GM11168 (cell line): ENCODE results near the gene KRT2.

Experiments used
- in situ Hi-C: fragments of 300-500 bp; cut with MboI; formaldehyde crosslinking; loops from one replicate; pipeline ENCODE4 v1.12.0; 2022; ENCODE audit warnings: low sequenced_read_pairs; ENCODE audit not compliant: unreplicated experiment

Gene KRT2

DNA sequence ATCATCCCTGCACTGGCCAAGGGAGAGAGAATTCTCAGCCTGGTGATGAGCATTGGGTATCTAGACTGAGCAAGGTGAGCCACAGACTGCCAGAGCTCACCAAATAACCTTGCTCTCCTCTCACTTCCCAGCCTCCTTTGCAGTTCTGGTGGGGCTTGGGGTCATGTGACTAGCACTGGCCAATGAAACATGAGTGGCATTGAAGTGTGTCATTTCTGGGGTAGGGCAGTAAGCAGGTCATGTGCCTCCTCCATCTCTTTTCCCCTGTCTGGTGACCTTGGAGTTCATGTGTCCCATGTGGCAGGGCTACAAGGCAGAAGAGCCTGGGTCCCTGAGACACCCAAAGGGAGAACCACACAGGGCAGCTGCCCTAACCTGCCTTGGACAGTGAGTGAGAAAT lies 47.2 kb downstream of the KRT2 start:
- in situ Hi-C loops, result no loop called here

DNA sequence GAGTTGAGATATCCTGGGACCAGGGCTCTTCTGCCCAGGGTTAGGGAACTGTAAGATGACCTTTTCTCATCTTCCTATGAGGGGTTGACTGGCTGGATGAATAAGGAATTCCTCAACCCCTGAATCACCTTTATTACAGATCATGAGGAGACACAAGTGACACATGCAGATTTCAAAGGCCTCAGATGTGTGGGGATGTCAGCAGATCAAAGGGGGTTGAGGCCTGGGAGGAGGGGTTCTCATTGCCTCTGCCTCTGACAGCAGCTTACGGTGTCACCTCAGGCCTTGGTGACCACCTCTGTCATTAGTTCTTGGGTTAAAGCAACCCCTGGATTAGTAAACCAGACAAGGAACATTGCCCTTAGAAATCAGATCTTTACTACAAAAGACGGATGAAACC lies 48.7 kb downstream of the KRT2 start:
- in situ Hi-C loops, result no loop called here

DNA sequence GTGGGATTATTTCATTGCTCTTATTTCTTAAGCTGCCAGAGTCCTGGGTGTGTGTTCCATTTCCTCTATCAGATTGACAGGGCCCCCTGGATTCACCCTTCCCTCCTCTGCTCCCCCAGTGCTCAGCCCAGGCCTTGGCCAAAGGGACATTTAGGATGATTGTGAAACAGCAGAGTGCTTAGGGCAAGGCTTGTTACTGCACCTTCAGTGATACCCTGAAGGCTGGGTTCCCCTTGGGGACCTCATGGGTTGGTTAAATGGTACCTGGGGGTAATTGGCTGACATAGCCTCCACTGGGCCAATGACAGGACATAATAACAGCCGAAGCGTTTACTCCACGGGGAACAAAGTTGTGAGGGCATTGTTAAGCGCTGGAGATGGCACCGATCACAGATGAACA lies 49.5 kb downstream of the KRT2 start:
- in situ Hi-C loops, result no loop called here

DNA sequence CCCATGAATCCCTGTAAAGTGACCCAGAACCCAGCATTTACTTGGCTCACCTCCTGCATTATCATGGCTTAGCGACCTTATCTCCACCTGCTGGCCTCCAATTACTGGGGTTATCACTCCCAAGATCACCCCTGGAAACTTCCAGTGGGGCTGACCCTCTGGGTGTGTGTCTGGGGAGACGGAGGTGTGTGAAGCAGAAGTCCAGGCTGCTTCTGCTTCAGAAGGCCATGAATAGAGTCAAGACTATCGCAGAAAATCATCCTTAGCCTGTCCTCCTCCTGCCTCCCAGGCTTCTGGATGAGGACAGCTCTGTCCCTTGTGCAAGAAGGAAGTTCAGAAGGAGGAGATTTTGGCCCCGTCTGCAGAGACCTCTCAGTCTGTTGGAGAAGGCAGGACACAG lies 50.3 kb downstream of the KRT2 start:
- in situ Hi-C loops, result no loop called here

DNA sequence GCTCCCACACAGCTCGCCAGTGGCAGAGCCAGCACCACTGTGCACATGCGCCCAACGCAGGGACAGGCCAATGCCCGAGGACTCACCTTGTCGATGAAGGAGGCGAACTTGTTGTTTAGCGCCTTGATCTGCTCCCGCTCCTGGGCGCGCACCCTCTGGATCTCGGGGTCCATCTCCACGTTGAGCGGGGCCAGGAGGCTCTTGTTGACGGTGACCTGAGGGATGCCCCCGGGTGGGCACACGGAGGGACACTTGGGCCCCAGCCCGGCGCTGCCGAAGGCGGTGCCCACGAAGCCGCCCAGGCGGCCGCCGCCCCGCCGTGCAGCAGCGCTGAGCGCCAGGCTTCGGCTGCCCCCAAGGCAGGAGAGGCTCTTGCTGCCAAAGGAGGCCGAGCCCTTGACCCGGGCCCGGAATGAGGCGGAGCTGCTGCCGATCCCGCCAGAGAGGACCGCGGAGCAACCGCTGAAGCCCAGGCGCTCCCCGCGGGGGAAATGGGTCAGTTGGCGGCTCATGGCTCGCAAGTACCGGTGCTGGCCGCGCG lies 51.0 kb downstream of the KRT2 start, which contains the start of gene KRT72:
TSS of gene KRT72 (minus strand) at position 523 of the 541 bp plus-strand sequence. CDS start at position 512, 11 bp downstream.
- in situ Hi-C loops, result no loop called here

DNA sequence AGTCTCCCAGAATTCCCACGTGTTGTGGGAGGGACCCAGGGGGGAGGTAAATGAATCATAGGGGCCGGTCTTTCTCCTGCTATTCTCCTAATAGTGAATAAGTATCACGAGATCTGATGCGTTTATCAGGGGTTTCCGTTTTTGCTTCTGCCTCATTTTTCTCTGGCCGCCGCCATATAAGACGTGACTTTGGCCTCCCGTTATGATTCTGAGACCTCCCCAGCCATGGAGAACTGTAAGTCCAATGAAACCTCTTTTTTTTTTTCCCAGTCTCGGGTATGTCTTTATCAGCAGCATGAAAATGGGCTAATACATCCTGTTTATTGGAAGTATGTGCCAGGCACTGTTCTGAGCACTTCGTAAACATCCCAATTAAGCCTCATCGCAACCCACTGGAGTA lies 51.5 kb downstream of the KRT2 start:
- in situ Hi-C loops, result no loop called here

DNA sequence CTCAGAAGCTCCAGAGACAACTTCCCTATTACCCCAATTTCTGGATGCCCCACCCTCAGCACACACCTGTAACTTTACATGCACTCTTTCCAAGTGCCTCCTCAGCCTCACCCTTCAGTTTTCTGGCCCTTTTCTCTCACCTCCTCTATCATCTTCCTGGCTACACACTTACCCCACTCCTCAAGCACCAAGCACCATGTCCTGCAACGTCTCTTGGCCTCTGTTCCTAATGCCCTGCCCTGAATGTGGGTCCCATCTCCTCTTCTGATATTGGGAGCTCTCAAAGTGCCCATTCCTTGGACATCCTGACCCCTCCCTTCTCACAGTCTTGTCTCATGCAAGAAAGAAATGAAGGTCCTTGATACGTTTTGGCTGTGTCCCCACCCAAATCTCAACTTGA lies 51.9 kb downstream of the KRT2 start:
- in situ Hi-C loops, result no loop called here

DNA sequence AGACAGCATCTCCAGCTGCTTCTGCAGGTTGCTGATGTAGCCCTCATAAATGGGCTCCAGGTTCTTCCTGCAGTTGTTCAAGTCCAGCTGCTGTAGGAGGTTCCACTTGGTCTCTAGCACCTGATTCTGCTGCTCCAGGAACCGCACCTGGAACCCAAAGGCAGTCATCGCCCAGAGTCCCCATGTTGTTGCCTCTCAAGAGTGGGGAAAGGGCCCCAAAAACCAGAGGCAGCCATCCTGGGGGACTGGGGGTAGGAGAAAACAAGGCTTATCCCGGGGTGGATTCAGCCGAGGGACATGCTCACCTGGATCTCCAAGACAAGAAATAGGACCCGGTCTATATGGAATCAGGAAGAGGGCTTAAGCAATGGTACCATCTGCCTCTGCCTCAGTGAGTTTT lies 53.0 kb downstream of the KRT2 start:
- in situ Hi-C loops, result loop anchor here (25.0 kb wide), 1 partner anchor 388 kb away; no protein-coding TSS in a partner anchor
